ENCODE data around the gene TCF4. TPM values are rescaled to one million over a fixed set of nuclear protein-coding genes. Genes with fewer than 3 reads are reported as not detected.

TCF4 gene
- total and polyA plus RNA-seq, 2 experiments from 2014 or later, result 77.7 to 89.2 TPM

DNA sequence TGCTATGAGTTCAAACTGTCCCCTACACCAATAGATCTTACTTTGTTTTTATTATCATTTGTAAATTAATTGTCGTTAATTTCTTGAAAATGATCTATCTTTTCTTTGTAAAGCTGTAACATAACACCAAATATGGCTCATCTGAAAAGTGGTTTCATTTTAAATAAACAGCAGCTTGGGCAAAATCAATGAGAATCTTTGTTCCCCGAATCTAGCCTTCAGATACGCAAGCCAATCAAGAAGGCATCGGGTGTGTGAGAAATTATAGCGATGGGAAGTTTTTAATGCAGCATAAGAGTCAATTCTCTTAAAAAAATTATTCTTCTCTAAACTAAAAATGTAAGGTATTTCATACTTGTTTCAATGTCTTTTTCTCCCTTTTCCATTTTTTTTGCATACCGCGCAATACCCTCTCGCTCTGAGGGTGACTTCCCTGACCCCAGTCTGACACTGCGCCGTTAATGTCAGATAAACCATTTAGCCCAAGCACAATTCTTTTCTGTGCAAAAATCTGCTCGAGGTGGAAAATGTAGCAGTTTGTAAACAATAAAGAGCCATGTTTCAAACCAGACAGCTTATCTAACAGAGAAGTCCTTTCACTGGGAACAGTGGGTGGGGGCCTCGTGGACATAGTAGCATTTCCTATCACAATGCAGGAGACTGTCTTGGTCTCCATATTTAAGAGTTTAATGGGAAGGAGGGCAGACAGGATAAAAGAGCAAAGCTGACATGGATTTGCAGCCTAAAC, 129.4 kb downstream of the TCF4 start:
- Histone ChIP-seq H3K9me2 (ENCODE audit: insufficient read depth) (no peaks in the 10 kb centered on the region), H3F3A (replicated peaks; ENCODE audit: low read depth) (no peaks in the 10 kb centered on the region), H3K4me3 (no peak overlapping the region), H3K36me3 (ENCODE audit: insufficient read depth) (no peaks in the 10 kb centered on the region), H3K79me2 (replicated peaks; ENCODE audit: insufficient read depth) (peaks cover 54% of the 10 kb centered on the region), H3K27ac (ENCODE audit: low read depth) (no peak overlapping the region), H2AFZ (no peak overlapping the region), H3K4me2 (no peak overlapping the region), H3K27me3 (ENCODE audit: insufficient read depth) (no peaks in the 10 kb centered on the region), H3K4me1 (ENCODE audit: insufficient read depth) (peaks cover 29% of the 10 kb centered on the region), H4K20me1 (replicated peaks; ENCODE audit: insufficient read depth) (peaks cover 6% of the 10 kb centered on the region; the same call in 1 of the 2 replicates)
- Mint-ChIP-seq H3K36me3 (ENCODE audit: low read depth) (peaks cover under 1% of the 10 kb centered on the region; the same call in 1 of the 3 replicates), H3K9me3 (no peaks in the 10 kb centered on the region), H3K4me1 (peaks cover 53% of the 10 kb centered on the region), H3K27me3 (ENCODE audit: insufficient read depth, low read depth, poor library complexity) (peaks cover 2% of the 10 kb centered on the region), H3K27ac (peak overlapping the region; percentile 71), H3K4me3 (no peak overlapping the region)
- no peak for TF ChIP-seq JUNB (IDR thresholded peaks at IDR 0.05; ENCODE audit: unreplicated experiment)
- no peak for TF ChIP-seq STAT1 (IDR thresholded peaks at IDR 0.05; ENCODE audit: unreplicated experiment)
- TF ChIP-seq EZH2 (IDR thresholded peaks at IDR 0.05; ENCODE audit: low read depth, unreplicated experiment), result no peak
- no peak for TF ChIP-seq POLR2AphosphoS5 (IDR thresholded peaks at IDR 0.05; ENCODE audit: low read depth)
- no peak for TF ChIP-seq EZH2phosphoT487 (IDR thresholded peaks at IDR 0.05; ENCODE audit: unreplicated experiment)
- TF ChIP-seq ZNF331 (CRISPR knock-in tag; IDR thresholded peaks at IDR 0.05; ENCODE audit: low read depth), result no peak
- no peak for TF ChIP-seq NANOG (IDR thresholded peaks at IDR 0.05; ENCODE audit: borderline replicate concordance)
- TF ChIP-seq, protein P1, sequence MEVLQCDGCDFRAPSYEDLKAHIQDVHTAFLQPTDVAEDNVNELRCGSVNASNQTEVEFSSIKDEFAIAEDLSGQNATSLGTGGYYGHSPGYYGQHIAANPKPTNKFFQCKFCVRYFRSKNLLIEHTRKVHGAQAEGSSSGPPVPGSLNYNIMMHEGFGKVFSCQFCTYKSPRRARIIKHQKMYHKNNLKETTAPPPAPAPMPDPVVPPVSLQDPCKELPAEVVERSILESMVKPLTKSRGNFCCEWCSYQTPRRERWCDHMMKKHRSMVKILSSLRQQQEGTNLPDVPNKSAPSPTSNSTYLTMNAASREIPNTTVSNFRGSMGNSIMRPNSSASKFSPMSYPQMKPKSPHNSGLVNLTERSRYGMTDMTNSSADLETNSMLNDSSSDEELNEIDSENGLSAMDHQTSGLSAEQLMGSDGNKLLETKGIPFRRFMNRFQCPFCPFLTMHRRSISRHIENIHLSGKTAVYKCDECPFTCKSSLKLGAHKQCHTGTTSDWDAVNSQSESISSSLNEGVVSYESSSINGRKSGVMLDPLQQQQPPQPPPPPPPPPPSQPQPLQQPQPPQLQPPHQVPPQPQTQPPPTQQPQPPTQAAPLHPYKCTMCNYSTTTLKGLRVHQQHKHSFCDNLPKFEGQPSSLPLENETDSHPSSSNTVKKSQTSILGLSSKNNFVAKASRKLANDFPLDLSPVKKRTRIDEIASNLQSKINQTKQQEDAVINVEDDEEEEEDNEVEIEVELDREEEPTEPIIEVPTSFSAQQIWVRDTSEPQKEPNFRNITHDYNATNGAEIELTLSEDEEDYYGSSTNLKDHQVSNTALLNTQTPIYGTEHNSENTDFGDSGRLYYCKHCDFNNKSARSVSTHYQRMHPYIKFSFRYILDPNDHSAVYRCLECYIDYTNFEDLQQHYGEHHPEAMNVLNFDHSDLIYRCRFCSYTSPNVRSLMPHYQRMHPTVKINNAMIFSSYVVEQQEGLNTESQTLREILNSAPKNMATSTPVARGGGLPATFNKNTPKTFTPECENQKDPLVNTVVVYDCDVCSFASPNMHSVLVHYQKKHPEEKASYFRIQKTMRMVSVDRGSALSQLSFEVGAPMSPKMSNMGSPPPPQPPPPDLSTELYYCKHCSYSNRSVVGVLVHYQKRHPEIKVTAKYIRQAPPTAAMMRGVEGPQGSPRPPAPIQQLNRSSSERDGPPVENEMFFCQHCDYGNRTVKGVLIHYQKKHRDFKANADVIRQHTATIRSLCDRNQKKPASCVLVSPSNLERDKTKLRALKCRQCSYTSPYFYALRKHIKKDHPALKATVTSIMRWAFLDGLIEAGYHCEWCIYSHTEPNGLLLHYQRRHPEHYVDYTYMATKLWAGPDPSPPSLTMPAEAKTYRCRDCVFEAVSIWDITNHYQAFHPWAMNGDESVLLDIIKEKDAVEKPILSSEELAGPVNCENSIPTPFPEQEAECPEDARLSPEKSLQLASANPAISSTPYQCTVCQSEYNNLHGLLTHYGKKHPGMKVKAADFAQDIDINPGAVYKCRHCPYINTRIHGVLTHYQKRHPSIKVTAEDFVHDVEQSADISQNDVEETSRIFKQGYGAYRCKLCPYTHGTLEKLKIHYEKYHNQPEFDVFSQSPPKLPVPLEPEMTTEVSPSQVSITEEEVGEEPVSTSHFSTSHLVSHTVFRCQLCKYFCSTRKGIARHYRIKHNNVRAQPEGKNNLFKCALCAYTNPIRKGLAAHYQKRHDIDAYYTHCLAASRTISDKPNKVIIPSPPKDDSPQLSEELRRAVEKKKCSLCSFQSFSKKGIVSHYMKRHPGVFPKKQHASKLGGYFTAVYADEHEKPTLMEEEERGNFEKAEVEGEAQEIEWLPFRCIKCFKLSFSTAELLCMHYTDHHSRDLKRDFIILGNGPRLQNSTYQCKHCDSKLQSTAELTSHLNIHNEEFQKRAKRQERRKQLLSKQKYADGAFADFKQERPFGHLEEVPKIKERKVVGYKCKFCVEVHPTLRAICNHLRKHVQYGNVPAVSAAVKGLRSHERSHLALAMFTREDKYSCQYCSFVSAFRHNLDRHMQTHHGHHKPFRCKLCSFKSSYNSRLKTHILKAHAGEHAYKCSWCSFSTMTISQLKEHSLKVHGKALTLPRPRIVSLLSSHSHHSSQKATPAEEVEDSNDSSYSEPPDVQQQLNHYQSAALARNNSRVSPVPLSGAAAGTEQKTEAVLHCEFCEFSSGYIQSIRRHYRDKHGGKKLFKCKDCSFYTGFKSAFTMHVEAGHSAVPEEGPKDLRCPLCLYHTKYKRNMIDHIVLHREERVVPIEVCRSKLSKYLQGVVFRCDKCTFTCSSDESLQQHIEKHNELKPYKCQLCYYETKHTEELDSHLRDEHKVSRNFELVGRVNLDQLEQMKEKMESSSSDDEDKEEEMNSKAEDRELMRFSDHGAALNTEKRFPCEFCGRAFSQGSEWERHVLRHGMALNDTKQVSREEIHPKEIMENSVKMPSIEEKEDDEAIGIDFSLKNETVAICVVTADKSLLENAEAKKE (CRISPR knock-in tag; IDR thresholded peaks at IDR 0.05), result no peak
- TF ChIP-seq, protein P2, sequence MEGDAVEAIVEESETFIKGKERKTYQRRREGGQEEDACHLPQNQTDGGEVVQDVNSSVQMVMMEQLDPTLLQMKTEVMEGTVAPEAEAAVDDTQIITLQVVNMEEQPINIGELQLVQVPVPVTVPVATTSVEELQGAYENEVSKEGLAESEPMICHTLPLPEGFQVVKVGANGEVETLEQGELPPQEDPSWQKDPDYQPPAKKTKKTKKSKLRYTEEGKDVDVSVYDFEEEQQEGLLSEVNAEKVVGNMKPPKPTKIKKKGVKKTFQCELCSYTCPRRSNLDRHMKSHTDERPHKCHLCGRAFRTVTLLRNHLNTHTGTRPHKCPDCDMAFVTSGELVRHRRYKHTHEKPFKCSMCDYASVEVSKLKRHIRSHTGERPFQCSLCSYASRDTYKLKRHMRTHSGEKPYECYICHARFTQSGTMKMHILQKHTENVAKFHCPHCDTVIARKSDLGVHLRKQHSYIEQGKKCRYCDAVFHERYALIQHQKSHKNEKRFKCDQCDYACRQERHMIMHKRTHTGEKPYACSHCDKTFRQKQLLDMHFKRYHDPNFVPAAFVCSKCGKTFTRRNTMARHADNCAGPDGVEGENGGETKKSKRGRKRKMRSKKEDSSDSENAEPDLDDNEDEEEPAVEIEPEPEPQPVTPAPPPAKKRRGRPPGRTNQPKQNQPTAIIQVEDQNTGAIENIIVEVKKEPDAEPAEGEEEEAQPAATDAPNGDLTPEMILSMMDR (conservative IDR thresholded peaks at IDR 0.05; ENCODE audit: low read depth in 2 of 2), result no peak
- no peak for TF ChIP-seq ZNF114 (CRISPR knock-in tag; IDR thresholded peaks at IDR 0.05)
- TF ChIP-seq, protein P3, sequence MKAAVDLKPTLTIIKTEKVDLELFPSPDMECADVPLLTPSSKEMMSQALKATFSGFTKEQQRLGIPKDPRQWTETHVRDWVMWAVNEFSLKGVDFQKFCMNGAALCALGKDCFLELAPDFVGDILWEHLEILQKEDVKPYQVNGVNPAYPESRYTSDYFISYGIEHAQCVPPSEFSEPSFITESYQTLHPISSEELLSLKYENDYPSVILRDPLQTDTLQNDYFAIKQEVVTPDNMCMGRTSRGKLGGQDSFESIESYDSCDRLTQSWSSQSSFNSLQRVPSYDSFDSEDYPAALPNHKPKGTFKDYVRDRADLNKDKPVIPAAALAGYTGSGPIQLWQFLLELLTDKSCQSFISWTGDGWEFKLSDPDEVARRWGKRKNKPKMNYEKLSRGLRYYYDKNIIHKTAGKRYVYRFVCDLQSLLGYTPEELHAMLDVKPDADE (IDR thresholded peaks at IDR 0.05), result no peak
- ATAC-seq (no peak), DNase-seq (ENCODE audit: low spot score) (no peak)

Data from GM23338 (cell line).